Suppressor macrophage treated with lipopolysaccharide for 4 hours (primary cell): ENCODE results near the gene NUP37.
"Not testable (repeated sequence)": the region's sequence is repeated elsewhere in the genome, so short reads cannot be mapped to it uniquely, and the experiment has no call there.

Experiments
- DNase-seq: peaks from one replicate; pipeline ENCODE4 v3.0.0-alpha.2; 2020

NUP37 gene

GRCh38 chr12:102089228-102089835 lies 30.6 kb downstream of the NUP37 start:
- not testable (repeated sequence) for DNase-seq

GRCh38 chr12:102080842-102081241 lies 39.1 kb downstream of the NUP37 start:
- DNase-seq: no peak

GRCh38 chr12:102072092-102072491 lies 47.8 kb downstream of the NUP37 start:
- not testable (repeated sequence) for DNase-seq

GRCh38 chr12:102069707-102070106 lies 50.2 kb downstream of the NUP37 start:
- DNase-seq: no peak

- DNase-seq: no peak
Observed at GRCh38 chr12:102067574-102068258, 52.2 kb downstream of the NUP37 start.

GRCh38 chr12:102064476-102064875 lies 55.4 kb downstream of the NUP37 start:
- DNase-seq: no peak

- no peak for DNase-seq
Observed at GRCh38 chr12:102063069-102063468, 56.8 kb downstream of the NUP37 start.

- DNase-seq: no peak
Observed at GRCh38 chr12:102062419-102062806, 57.5 kb downstream of the NUP37 start.

- peak; percentile 96 for DNase-seq
Observed at GRCh38 chr12:102061560-102062418, 58.1 kb downstream of the NUP37 start, which contains the start of gene WASHC3. Gene WASHC3 (minus strand): TSS chr12:102061991. CDS start chr12:102061962, 29 bp downstream.

GRCh38 chr12:102061096-102061559 lies 58.8 kb downstream of the NUP37 start:
- DNase-seq: peak; percentile 17

GRCh38 chr12:102059343-102059742 lies 60.6 kb downstream of the NUP37 start:
- DNase-seq: no peak

- DNase-seq: no peak
Observed at GRCh38 chr12:102054345-102054744, 65.6 kb downstream of the NUP37 start.

GRCh38 chr12:102053062-102053349 lies 66.9 kb downstream of the NUP37 start:
- DNase-seq: no peak

GRCh38 chr12:102052192-102053061 lies 67.5 kb downstream of the NUP37 start:
- no peak for DNase-seq

- peak; percentile 12 for DNase-seq
Observed at GRCh38 chr12:102051431-102051965, 68.4 kb downstream of the NUP37 start.

GRCh38 chr12:102050660-102051430 lies 69.1 kb downstream of the NUP37 start:
- no peak for DNase-seq

GRCh38 chr12:102043928-102044327 lies 76.0 kb downstream of the NUP37 start:
- no peak for DNase-seq

GRCh38 chr12:102033991-102034745 lies 85.7 kb downstream of the NUP37 start:
- DNase-seq: no peak

GRCh38 chr12:102031852-102032251 lies 88.1 kb downstream of the NUP37 start:
- no peak for DNase-seq

- DNase-seq: no peak
Observed at GRCh38 chr12:102029141-102029540, 90.8 kb downstream of the NUP37 start.

- no peak for DNase-seq
Observed at GRCh38 chr12:102026728-102027127, 93.2 kb downstream of the NUP37 start.
